Trophoblast cell (in vitro differentiated cells and primary cell): ENCODE measurements around the gene P3H2.
"Not testable (repeated sequence)": the region's sequence is repeated elsewhere in the genome, so short reads cannot be mapped to it uniquely, and the experiment has no call there.

Experiments used
- DNase-seq, 2 donors: peaks; one replicate each; pipeline ENCODE4 v3.0.0-alpha.2; 2016
- H2AFZ ChIP-seq: 2 replicates; pipeline ENCODE4 v1.6.1; 2013; ENCODE audit warnings: low read length, moderate library complexity, mild to moderate bottlenecking; ENCODE audit not compliant: insufficient read depth, poor library complexity
- H2AK5ac ChIP-seq: 2 replicates; pipeline ENCODE4 v1.6.1; 2013; ENCODE audit warnings: mild to moderate bottlenecking, low read length
- H2BK120ac ChIP-seq: 2 replicates; pipeline ENCODE4 v1.6.1; 2013; ENCODE audit warnings: low read length, mild to moderate bottlenecking, moderate library complexity; ENCODE audit not compliant: insufficient read depth, poor library complexity
- H2BK12ac ChIP-seq: 2 replicates; pipeline ENCODE4 v1.6.1; 2013; ENCODE audit warnings: mild to moderate bottlenecking, low read length, moderate library complexity
- H2BK5ac ChIP-seq: 2 replicates; pipeline ENCODE4 v1.6.1; 2013; ENCODE audit warnings: low read length, low read depth, moderate library complexity, mild to moderate bottlenecking; ENCODE audit not compliant: poor library complexity
- H3K14ac ChIP-seq: 2 replicates; pipeline ENCODE4 v1.6.1; 2013; ENCODE audit warnings: mild to moderate bottlenecking, low read length
- H3K18ac ChIP-seq: 2 replicates; pipeline ENCODE4 v1.6.1; 2013; ENCODE audit warnings: mild to moderate bottlenecking, low read length
- H3K23ac ChIP-seq: 2 replicates; pipeline ENCODE4 v1.6.1; 2013; ENCODE audit warnings: low read length
- H3K27ac ChIP-seq: 2 replicates; pipeline ENCODE4 v1.5.1; 2013; ENCODE audit warnings: low read depth, mild to moderate bottlenecking, inconsistent platforms, low read length, moderate library complexity
- H3K27me3 ChIP-seq: 2 replicates; pipeline ENCODE4 v1.6.1; 2013; ENCODE audit warnings: inconsistent platforms, mild to moderate bottlenecking, low read length, moderate library complexity; ENCODE audit not compliant: insufficient read depth
- H3K36me3 ChIP-seq, 2 experiments: 1 replicate in 1 of 2; 2 replicates in 1 of 2; pipeline ENCODE4 v1.6.1; 2013; ENCODE audit warnings: low read length in 2 of 2, mild to moderate bottlenecking in 2 of 2, moderate library complexity in 1 of 2; ENCODE audit not compliant: insufficient read depth in 2 of 2, control insufficient read depth in 1 of 2
- H3K4ac ChIP-seq: 2 replicates; pipeline ENCODE4 v1.6.1; 2013; ENCODE audit warnings: low read depth, mild to moderate bottlenecking, low read length, moderate library complexity
- H3K4me1 ChIP-seq, 2 experiments: 1 replicate in 1 of 2; 2 replicates in 1 of 2; pipeline ENCODE4 v1.6.1; 2013; ENCODE audit warnings: low read length in 2 of 2, mild to moderate bottlenecking in 2 of 2, moderate library complexity in 1 of 2; ENCODE audit not compliant: insufficient read depth in 2 of 2, control insufficient read depth in 1 of 2
- H3K4me2 ChIP-seq: 2 replicates; pipeline ENCODE4 v1.6.1; 2013; ENCODE audit warnings: inconsistent platforms, mild to moderate bottlenecking, low read length, moderate library complexity
- H3K4me3 ChIP-seq: 2 replicates; pipeline ENCODE4 v1.5.1; 2013; ENCODE audit warnings: mild to moderate bottlenecking, low read depth, low read length, inconsistent platforms
- H3K79me1 ChIP-seq: one replicate; pipeline ENCODE4 v1.6.1; 2013; ENCODE audit warnings: low read length
- H3K79me2 ChIP-seq: 2 replicates; pipeline ENCODE4 v1.6.1; 2013; ENCODE audit warnings: low read length, mild to moderate bottlenecking; ENCODE audit not compliant: control insufficient read depth, insufficient read depth, poor library complexity
- H3K9ac ChIP-seq: 2 replicates; pipeline ENCODE4 v1.6.1; 2013; ENCODE audit warnings: mild to moderate bottlenecking, low read length
- H3K9me3 ChIP-seq: 2 replicates; pipeline ENCODE4 v1.6.1; 2013; ENCODE audit warnings: low read depth, mild to moderate bottlenecking, control low read depth, inconsistent platforms, low read length; ENCODE audit not compliant: insufficient read depth
- H4K12ac ChIP-seq: 2 replicates; pipeline ENCODE4 v1.6.1; 2013; ENCODE audit warnings: low read depth, mild to moderate bottlenecking, low read length, moderate library complexity
- H4K8ac ChIP-seq: 2 replicates; pipeline ENCODE4 v1.6.1; 2013; ENCODE audit warnings: low read depth, mild to moderate bottlenecking, low read length, moderate library complexity
- H4K91ac ChIP-seq: one replicate; pipeline ENCODE4 v1.6.1; 2013; ENCODE audit warnings: low read depth, mild to moderate bottlenecking, low read length, moderate library complexity
- WGBS: extraction: QIAGEN DNeasy Blood & Tissue Kit; methylation state at CpG from one replicate; pipeline ENCODE4 v1.1.7; 2013; ENCODE audit warnings: missing lambda C conversion rate; ENCODE audit not compliant: insufficient read length, insufficient coverage; ENCODE audit errors: extremely low coverage; 5-methylcytosine and 5-hydroxymethylcytosine counted together

P3H2 gene

DNA sequence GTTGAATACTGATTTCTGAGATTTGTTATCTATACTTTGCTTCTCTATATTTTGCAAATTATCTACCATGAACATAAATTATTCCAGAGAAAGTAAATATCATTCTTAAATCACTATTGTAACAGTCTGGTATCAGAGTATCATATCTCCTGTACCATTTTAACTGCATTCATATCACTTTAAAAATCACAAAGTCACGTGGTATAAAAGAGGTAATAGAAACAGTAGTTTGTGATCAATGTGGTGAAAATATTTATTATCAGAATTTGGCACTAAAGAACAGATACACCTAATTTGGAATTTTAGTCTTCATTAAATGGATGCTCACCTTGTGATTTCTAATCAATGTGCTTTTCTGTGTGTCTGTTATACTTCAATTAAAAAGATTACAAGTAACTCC lies 47.8 kb downstream of the P3H2 start:
- H3K27me3 ChIP-seq, result no peaks in the 10 kb centered on the region
- no peak overlapping the region for H3K27ac ChIP-seq
- H3K4me3 ChIP-seq, result no peak overlapping the region
- H3K23ac ChIP-seq, result no peak overlapping the region
- H3K4me2 ChIP-seq, result no peak overlapping the region
- H3K9ac ChIP-seq, result no peak overlapping the region
- H2AFZ ChIP-seq, result no peak overlapping the region
- no peak overlapping the region for H2AK5ac ChIP-seq
- H4K91ac ChIP-seq, result no peak overlapping the region
- no peak overlapping the region for H2BK12ac ChIP-seq
- no peak for DNase-seq
- no peaks in the 10 kb centered on the region for H3K9me3 ChIP-seq
- H3K79me2 ChIP-seq, result no peaks in the 10 kb centered on the region
- peaks cover 6 to 7% of the 10 kb centered on the region in 2 experiments for H3K4me1 ChIP-seq
- H4K8ac ChIP-seq, result no peak overlapping the region
- H2BK120ac ChIP-seq, result no peak overlapping the region
- no peak overlapping the region for H4K12ac ChIP-seq
- H3K14ac ChIP-seq, result no peak overlapping the region
- peaks cover 5% of the 10 kb centered on the region for H3K79me1 ChIP-seq
- no CpG with 5 or more reads among the region's 1 CpG for WGBS
- no peak overlapping the region for H3K4ac ChIP-seq
- no peak overlapping the region for H3K18ac ChIP-seq
- no peak overlapping the region for H2BK5ac ChIP-seq
- H3K36me3 ChIP-seq, result no peaks in the 10 kb centered on the region

DNA sequence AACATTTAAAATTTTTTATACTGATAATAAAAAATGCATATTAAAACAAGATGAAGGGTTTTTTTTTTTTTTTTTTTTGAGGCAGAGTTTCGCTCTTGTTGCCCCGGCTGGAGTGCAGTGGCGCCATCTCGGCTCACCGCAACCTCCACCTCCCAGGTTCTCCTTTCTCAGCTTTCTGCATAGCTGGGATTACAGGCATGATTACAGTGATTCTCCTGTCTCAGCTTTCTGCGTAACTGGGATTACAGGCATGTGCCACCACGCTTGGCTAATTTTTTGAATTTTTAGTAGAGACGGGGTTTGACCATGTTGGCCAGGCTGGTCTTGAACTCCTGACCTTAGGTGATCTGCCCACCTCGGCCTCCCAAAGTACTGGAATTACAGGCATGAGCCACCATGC lies 48.8 kb downstream of the P3H2 start:
- not testable (repeated sequence) for H3K4me2 ChIP-seq, H4K12ac ChIP-seq, H2BK5ac ChIP-seq, H3K4ac ChIP-seq, H4K8ac ChIP-seq, H3K27ac ChIP-seq, H3K27me3 ChIP-seq, H3K79me1 ChIP-seq, H3K79me2 ChIP-seq, H2BK12ac ChIP-seq, H3K4me3 ChIP-seq, H4K91ac ChIP-seq, H2BK120ac ChIP-seq, H3K23ac ChIP-seq, H3K4me1 ChIP-seq, H3K14ac ChIP-seq, H3K36me3 ChIP-seq, H2AK5ac ChIP-seq, H3K9me3 ChIP-seq, H2AFZ ChIP-seq, H3K9ac ChIP-seq, H3K18ac ChIP-seq
- peak; percentile 50 to 80 for DNase-seq
- no CpG with 5 or more reads among the region's 9 CpGs for WGBS

- H3K4me2 ChIP-seq, result no peak overlapping the region
- no CpG with 5 or more reads among the region's 5 CpGs for WGBS
- no peaks in the 10 kb centered on the region for H3K36me3 ChIP-seq
- no peak overlapping the region for H2AFZ ChIP-seq
- no peak overlapping the region for H4K12ac ChIP-seq
- no peaks in the 10 kb centered on the region for H3K79me1 ChIP-seq
- H2BK12ac ChIP-seq, result no peak overlapping the region
- H3K79me2 ChIP-seq, result no peaks in the 10 kb centered on the region
- no peak overlapping the region for H3K9ac ChIP-seq
- H3K27ac ChIP-seq, result no peak overlapping the region
- H3K9me3 ChIP-seq, result no peaks in the 10 kb centered on the region
- H4K8ac ChIP-seq, result no peak overlapping the region
- H3K14ac ChIP-seq, result no peak overlapping the region
- H3K4ac ChIP-seq, result no peak overlapping the region
- H2BK5ac ChIP-seq, result no peak overlapping the region
- no peaks in the 10 kb centered on the region for H3K27me3 ChIP-seq
- H4K91ac ChIP-seq, result no peak overlapping the region
- H2AK5ac ChIP-seq, result no peak overlapping the region
- no peak overlapping the region for H3K4me3 ChIP-seq
- peaks cover 5 to 6% of the 10 kb centered on the region in 2 experiments for H3K4me1 ChIP-seq
- H3K18ac ChIP-seq, result no peak overlapping the region
- DNase-seq, result peak; percentile 46 to 68
- H2BK120ac ChIP-seq, result no peak overlapping the region
- H3K23ac ChIP-seq, result no peak overlapping the region
These were observed 49.9 kb downstream of the P3H2 start for GRCh38 chr3:190070622-190071347.

DNA sequence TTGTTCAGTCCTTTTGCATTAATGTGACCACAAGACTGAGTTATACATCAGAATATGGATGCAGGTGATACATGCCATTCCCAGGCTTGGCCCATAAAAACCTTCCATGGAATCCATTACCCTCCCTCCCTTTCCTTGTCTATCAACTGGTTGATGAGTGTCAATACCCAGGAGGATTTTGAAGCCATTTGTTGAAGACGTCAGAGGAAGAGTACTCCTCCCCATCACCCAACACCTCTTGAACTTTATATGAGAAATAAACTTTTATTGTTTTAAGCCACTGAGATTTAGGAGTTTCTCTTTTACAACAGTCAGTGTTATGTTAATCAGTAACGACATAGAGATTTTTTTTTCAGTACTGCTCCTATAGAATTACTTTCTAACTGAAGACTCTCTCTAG lies 55.5 kb downstream of the P3H2 start:
- DNase-seq, result no peak
- H3K14ac ChIP-seq, result no peak overlapping the region
- H4K91ac ChIP-seq, result no peak overlapping the region
- H3K4me2 ChIP-seq, result no peak overlapping the region
- H3K27ac ChIP-seq, result no peak overlapping the region
- no peak overlapping the region for H2BK12ac ChIP-seq
- H2AFZ ChIP-seq, result no peak overlapping the region
- no peak overlapping the region for H3K23ac ChIP-seq
- H3K4me3 ChIP-seq, result no peak overlapping the region
- no peak overlapping the region for H3K4ac ChIP-seq
- H2AK5ac ChIP-seq, result no peak overlapping the region
- H4K12ac ChIP-seq, result no peak overlapping the region
- H3K9me3 ChIP-seq, result no peaks in the 10 kb centered on the region
- no CpG with 5 or more reads among the region's 2 CpGs for WGBS
- no peaks in the 10 kb centered on the region for H3K27me3 ChIP-seq
- H4K8ac ChIP-seq, result no peak overlapping the region
- H3K4me1 ChIP-seq, result no peaks in the 10 kb centered on the region
- H2BK120ac ChIP-seq, result no peak overlapping the region
- H3K79me1 ChIP-seq, result no peaks in the 10 kb centered on the region
- H3K9ac ChIP-seq, result no peak overlapping the region
- H3K36me3 ChIP-seq, result no peaks in the 10 kb centered on the region
- H3K79me2 ChIP-seq, result no peaks in the 10 kb centered on the region
- H2BK5ac ChIP-seq, result no peak overlapping the region
- H3K18ac ChIP-seq, result no peak overlapping the region
